ENCODE data around the gene CFAP58. TPM values are rescaled to one million over a fixed set of nuclear protein-coding genes. Genes with fewer than 3 reads are reported as not detected.

Gene CFAP58
- total RNA-seq, 1 experiment from 2014 or later: not detected

DNA sequence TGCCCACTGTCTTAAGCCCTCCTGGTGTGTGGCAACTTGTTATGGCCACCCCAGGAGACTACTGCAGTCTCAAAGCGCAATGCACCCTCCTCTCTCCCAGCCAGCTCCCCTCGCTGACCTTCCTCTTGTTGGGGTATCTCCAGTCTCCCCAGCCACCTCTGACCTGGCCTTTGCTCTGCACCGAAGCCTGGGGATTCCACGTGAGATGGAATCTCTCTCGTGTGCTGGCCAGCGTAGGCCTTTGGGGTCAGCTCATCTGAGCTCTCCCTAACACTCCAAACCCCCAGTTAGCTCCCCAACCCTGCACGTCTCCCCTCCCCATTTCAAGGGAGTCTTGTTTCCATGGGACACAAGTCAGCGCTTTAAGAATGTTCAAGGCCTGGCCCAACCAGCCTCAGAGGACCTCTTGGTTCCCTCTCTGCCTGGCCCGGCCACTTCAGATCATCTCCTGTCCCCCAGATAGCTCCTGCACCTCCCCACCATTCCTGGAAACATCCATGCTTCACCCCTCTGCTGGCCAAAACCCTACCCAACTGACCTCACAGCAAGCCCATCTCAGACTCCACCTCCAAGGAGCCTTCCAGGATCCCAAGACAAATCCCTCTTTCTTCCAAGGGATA lies 26.5 kb upstream of the CFAP58 start:
- no peaks in the 10 kb centered on the region for H3K36me3 Mint-ChIP-seq (ENCODE audit: insufficient read depth, unreplicated experiment)
- no peak for DNase-seq
- CTCF ChIA-PET: no interaction called here
- TF ChIP-seq, protein P1, sequence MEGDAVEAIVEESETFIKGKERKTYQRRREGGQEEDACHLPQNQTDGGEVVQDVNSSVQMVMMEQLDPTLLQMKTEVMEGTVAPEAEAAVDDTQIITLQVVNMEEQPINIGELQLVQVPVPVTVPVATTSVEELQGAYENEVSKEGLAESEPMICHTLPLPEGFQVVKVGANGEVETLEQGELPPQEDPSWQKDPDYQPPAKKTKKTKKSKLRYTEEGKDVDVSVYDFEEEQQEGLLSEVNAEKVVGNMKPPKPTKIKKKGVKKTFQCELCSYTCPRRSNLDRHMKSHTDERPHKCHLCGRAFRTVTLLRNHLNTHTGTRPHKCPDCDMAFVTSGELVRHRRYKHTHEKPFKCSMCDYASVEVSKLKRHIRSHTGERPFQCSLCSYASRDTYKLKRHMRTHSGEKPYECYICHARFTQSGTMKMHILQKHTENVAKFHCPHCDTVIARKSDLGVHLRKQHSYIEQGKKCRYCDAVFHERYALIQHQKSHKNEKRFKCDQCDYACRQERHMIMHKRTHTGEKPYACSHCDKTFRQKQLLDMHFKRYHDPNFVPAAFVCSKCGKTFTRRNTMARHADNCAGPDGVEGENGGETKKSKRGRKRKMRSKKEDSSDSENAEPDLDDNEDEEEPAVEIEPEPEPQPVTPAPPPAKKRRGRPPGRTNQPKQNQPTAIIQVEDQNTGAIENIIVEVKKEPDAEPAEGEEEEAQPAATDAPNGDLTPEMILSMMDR (IDR thresholded peaks at IDR 0.05; ENCODE audit: unreplicated experiment): no peak
- no peak overlapping the region for H3K4me3 Mint-ChIP-seq (ENCODE audit: low read depth, unreplicated experiment)
- H3K9me3 Mint-ChIP-seq (ENCODE audit: low read depth, unreplicated experiment): no peaks in the 10 kb centered on the region
- peaks cover 9% of the 10 kb centered on the region for H3K4me1 Mint-ChIP-seq (ENCODE audit: low read depth, unreplicated experiment)
- peaks cover 16% of the 10 kb centered on the region for H3K27me3 Mint-ChIP-seq (ENCODE audit: unreplicated experiment)
- H3K27ac Mint-ChIP-seq (ENCODE audit: unreplicated experiment): no peak overlapping the region
- intact Hi-C loops (cut with micrococcal nuclease; ENCODE audit: unreplicated experiment): no loop called here
- BruUV-seq (replicated peaks): no TSS peak

DNA sequence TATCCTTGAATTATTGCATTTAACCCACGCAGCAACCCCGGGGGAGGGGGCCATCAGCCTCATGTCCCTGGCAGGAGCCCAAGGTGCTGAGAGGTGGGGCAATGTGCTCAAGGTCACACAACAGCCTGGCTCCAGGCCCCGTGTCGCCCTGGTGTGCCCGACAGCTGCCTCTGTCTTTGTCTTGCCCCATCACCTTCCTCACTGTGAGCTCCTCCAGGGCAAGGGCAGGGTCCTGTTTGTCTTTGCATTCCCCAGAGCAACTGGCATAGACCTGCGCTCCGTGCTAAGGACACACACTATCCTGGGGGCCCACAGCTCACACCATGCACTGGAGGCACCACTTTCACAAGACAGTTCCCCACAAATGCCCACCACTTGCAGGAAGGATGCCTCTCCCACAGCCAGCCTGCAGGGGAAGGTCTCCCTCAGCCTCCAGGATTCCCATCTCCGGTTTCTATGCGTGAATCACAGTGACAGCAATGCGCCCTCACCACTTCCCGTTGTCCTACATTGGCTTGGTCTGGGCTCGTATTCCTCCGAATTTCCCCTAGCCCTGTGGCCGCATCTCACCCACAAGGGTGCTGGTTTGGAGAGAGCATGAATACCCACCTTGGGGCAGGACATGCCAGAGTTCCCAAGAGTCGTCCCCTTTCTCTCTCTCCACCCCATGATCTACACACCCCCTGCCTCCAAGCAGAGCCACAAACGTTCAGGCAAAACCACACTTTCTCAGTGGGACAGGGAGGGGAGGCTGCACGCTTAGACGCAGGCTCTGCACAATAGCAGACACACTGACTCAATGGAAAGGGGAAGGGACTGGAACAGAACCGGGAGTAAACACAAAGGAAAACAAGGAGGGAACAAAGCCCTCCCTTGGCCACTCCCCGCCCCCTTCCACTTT lies 25.6 kb upstream of the CFAP58 start:
- no peak for DNase-seq
- peaks cover 9% of the 10 kb centered on the region for H3K4me1 Mint-ChIP-seq (ENCODE audit: low read depth, unreplicated experiment)
- H3K36me3 Mint-ChIP-seq (ENCODE audit: insufficient read depth, unreplicated experiment): no peaks in the 10 kb centered on the region
- CTCF ChIA-PET: no interaction called here
- no peak overlapping the region for H3K4me3 Mint-ChIP-seq (ENCODE audit: low read depth, unreplicated experiment)
- H3K9me3 Mint-ChIP-seq (ENCODE audit: low read depth, unreplicated experiment): no peaks in the 10 kb centered on the region
- intact Hi-C loops (cut with micrococcal nuclease; ENCODE audit: unreplicated experiment): no loop called here
- BruUV-seq (replicated peaks): no TSS peak
- H3K27ac Mint-ChIP-seq (ENCODE audit: unreplicated experiment): no peak overlapping the region
- peaks cover 16% of the 10 kb centered on the region for H3K27me3 Mint-ChIP-seq (ENCODE audit: unreplicated experiment)
- TF ChIP-seq, protein P1 (IDR thresholded peaks at IDR 0.05; ENCODE audit: unreplicated experiment): no peak

- TF ChIP-seq, protein P1 (IDR thresholded peaks at IDR 0.05; ENCODE audit: unreplicated experiment): no peak
- no peak for DNase-seq
- no TSS peak for BruUV-seq (replicated peaks)
- Mint-ChIP-seq H3K9me3 (ENCODE audit: low read depth, unreplicated experiment) (no peaks in the 10 kb centered on the region), H3K36me3 (ENCODE audit: insufficient read depth, unreplicated experiment) (no peaks in the 10 kb centered on the region), H3K4me1 (ENCODE audit: low read depth, unreplicated experiment) (peaks cover 9% of the 10 kb centered on the region), H3K27ac (ENCODE audit: unreplicated experiment) (no peak overlapping the region), H3K27me3 (ENCODE audit: unreplicated experiment) (peaks cover 16% of the 10 kb centered on the region), H3K4me3 (ENCODE audit: low read depth, unreplicated experiment) (no peak overlapping the region)
- CTCF ChIA-PET: no interaction called here
- intact Hi-C loops (cut with micrococcal nuclease; ENCODE audit: unreplicated experiment): no loop called here
Measured at GRCh38 chr10:104328646-104328895, 25.1 kb upstream of the CFAP58 start.

DNA sequence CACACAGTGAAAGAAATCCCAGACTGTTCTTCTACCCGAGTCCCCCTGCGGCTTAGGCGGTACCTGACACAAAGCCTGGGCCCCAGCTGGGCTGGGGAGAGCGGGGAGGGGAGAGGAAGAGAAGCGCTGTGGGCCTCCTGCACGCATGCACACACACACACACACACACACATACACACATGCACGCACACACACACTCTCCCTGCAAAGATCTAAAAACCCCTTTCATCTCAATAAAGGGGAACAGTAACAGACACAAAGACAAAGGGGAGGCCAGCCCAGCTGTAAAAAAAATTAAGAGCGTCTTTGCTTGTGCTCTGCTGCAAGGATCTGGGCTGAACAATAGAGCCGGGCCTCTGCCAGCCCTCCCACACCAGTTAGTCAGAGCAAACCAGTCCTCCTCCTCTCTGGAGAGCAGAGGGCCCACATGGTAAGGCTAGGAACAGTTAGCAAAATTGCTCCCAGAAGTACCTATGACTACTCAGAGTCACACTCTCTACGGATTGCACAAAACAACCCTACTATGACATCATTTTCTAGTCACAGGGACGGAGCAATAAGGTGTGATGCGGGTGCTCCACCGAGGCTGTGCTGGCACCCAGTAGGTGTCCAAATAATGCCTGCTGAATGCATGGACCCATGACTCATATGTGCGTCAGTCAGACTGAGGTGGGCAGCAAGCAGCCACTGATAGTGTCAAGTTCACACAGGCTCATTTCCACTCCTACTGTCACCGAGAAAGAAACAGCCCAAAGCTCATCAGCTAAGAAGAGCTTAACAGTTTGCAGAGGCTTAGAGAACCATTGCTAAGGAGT lies 24.5 kb upstream of the CFAP58 start:
- H3K27ac Mint-ChIP-seq (ENCODE audit: unreplicated experiment): no peak overlapping the region
- H3K4me1 Mint-ChIP-seq (ENCODE audit: low read depth, unreplicated experiment): peaks cover 9% of the 10 kb centered on the region
- CTCF ChIA-PET: interaction anchor here (0.8 to 1.0 kb wide), 2 partner anchors 23 to 54 kb away, joined by 3 read pairs; no protein-coding TSS in a partner anchor
- intact Hi-C loops (cut with micrococcal nuclease; ENCODE audit: unreplicated experiment): no loop called here
- H3K4me3 Mint-ChIP-seq (ENCODE audit: low read depth, unreplicated experiment): no peak overlapping the region
- TF ChIP-seq, protein P1 (IDR thresholded peaks at IDR 0.05; ENCODE audit: unreplicated experiment): no peak
- BruUV-seq (replicated peaks): no TSS peak
- H3K9me3 Mint-ChIP-seq (ENCODE audit: low read depth, unreplicated experiment): no peaks in the 10 kb centered on the region
- peak; percentile 20 for DNase-seq
- H3K36me3 Mint-ChIP-seq (ENCODE audit: insufficient read depth, unreplicated experiment): no peaks in the 10 kb centered on the region
- H3K27me3 Mint-ChIP-seq (ENCODE audit: unreplicated experiment): peaks cover 16% of the 10 kb centered on the region

Data from Calu3 (cell line).